Smooth muscle cell (in vitro differentiated cells): ENCODE data around the gene DNHD1. TPM values are rescaled to one million over a fixed set of nuclear protein-coding genes. Genes with fewer than 3 reads are reported as not detected.

Experiments
- DNase-seq: peaks from one replicate; lab custom pipeline; 2025; ENCODE audit not compliant: unreplicated experiment; lab: John Stamatoyannopoulos, UW
- H2AFZ ChIP-seq: fragments of 200-600 bp; sonication (generic); 2 replicates; pipeline ENCODE4 v1.6.0; 2016; ENCODE audit warnings: antibody characterized with exemption, low read depth, mild to moderate bottlenecking
- H3F3A ChIP-seq: fragments of 200-600 bp; sonication (generic); 2 replicates; pipeline ENCODE4 v1.6.0; 2017; ENCODE audit warnings: antibody characterized with exemption, low read depth
- H3K27ac ChIP-seq: fragments of 200-600 bp; sonication (generic); 2 replicates; pipeline ENCODE4 v1.5.1; 2016; ENCODE audit warnings: low read depth, mild to moderate bottlenecking
- H3K27me3 ChIP-seq: fragments of 200-600 bp; sonication (generic); 2 replicates; pipeline ENCODE4 v1.6.1; 2016; ENCODE audit warnings: low read depth, mild to moderate bottlenecking
- H3K36me3 ChIP-seq: fragments of 200-600 bp; sonication (generic); 2 replicates; pipeline ENCODE4 v1.5.1; 2016; ENCODE audit warnings: low read depth
- H3K4me1 ChIP-seq: fragments of 200-600 bp; sonication (generic); 2 replicates; pipeline ENCODE4 v1.5.1; 2016; ENCODE audit warnings: low read depth
- H3K4me2 ChIP-seq: fragments of 200-600 bp; sonication (generic); 2 replicates; pipeline ENCODE4 v1.6.0; 2016; ENCODE audit warnings: mild to moderate bottlenecking
- H3K4me3 ChIP-seq: fragments of 200-600 bp; sonication (generic); 2 replicates; pipeline ENCODE4 v1.5.1; 2016; ENCODE audit warnings: mild to moderate bottlenecking
- H3K79me2 ChIP-seq: fragments of 200-600 bp; sonication (generic); 2 replicates; pipeline ENCODE4 v1.6.0; 2016; ENCODE audit warnings: low read depth, mild to moderate bottlenecking
- H3K9ac ChIP-seq: fragments of 200-600 bp; sonication (generic); 2 replicates; pipeline ENCODE4 v1.6.0; 2016; ENCODE audit warnings: low read depth
- H3K9me3 ChIP-seq: fragments of 200-600 bp; sonication (generic); replicated peaks from 2 replicates; pipeline ENCODE4 v1.5.1; 2016; ENCODE audit warnings: low read depth
- H4K20me1 ChIP-seq: fragments of 200-600 bp; sonication (generic); 2 replicates; pipeline ENCODE4 v1.6.0; 2016; ENCODE audit warnings: low read depth
- CTCF ChIP-seq: fragments of 200-600 bp; sonication (generic); IDR thresholded peaks from 2 replicates; pipeline ENCODE4 v1.5.1; 2017; ENCODE audit warnings: borderline replicate concordance, mild to moderate bottlenecking, antibody characterized with exemption; ENCODE audit not compliant: insufficient read depth, poor library complexity, severe bottlenecking
- WGBS: methylation state at CpG from one replicate; pipeline ENCODE4 v1.1.7; 2016; ENCODE audit warnings: low lambda C conversion rate; 5-methylcytosine and 5-hydroxymethylcytosine counted together
- polyA plus RNA-seq: library from polyadenylated mRNA; unstranded; fragments of >200 nt; fragmentation: Nextera tagmentation; extraction: Ambion mirVana; gene quantifications from 2 replicates; pipeline ENCODE4 v1.2.1, GENCODE V29; 2016
- total RNA-seq: library from RNA; depleted of rRNA; stranded (reverse); fragments of >200 nt; gene quantifications from 2 replicates; pipeline ENCODE4 v1.2.3, GENCODE V29; 2014

Gene DNHD1
- total RNA-seq (9.1 and 13.3 TPM in 2 replicates), polyA plus RNA-seq (5.5 and 5.9 TPM in 2 replicates)

GRCh38 chr11:6497069-6497839 lies at the start of gene DNHD1:
DNHD1 (plus strand) TSS chr11:6497280; CDS start chr11:6498216, 936 bp downstream.
- no peak within 1 kb of the TSS for H3K27ac ChIP-seq
- H3K9me3 ChIP-seq = no peaks in the 10 kb centered on the region
- no peaks in the 10 kb centered on the region for H3F3A ChIP-seq
- no peak within 1 kb of the TSS for H3K4me3 ChIP-seq
- peaks cover 4% of the 10 kb centered on the region for H3K79me2 ChIP-seq
- DNase-seq = no peak
- no peaks in the 10 kb centered on the region for H3K36me3 ChIP-seq
- peaks cover 19% of the 10 kb centered on the region for H4K20me1 ChIP-seq
- H3K4me1 ChIP-seq = no peaks in the 10 kb centered on the region
- H3K9ac ChIP-seq = no peak within 1 kb of the TSS
- no peak for TF ChIP-seq CTCF
- no peak within 1 kb of the TSS for H3K4me2 ChIP-seq
- WGBS = 76% methylated on average over 33 of the region's 33 CpGs
- no peaks in the 10 kb centered on the region for H3K27me3 ChIP-seq
- H2AFZ ChIP-seq = no peak within 1 kb of the TSS

GRCh38 chr11:6448574-6448973 lies 48.5 kb upstream of the DNHD1 start:
- H3K36me3 ChIP-seq = no peaks in the 10 kb centered on the region
- 83% methylated on average over 2 of the region's 3 CpGs for WGBS
- H3K4me1 ChIP-seq = no peaks in the 10 kb centered on the region
- H3K27me3 ChIP-seq = no peaks in the 10 kb centered on the region
- no peaks in the 10 kb centered on the region for H3K9me3 ChIP-seq
- no peak overlapping the region for H3K4me2 ChIP-seq
- H3K9ac ChIP-seq = no peak overlapping the region
- H4K20me1 ChIP-seq = peaks cover 7% of the 10 kb centered on the region
- no peaks in the 10 kb centered on the region for H3F3A ChIP-seq
- H3K4me3 ChIP-seq = no peak overlapping the region
- DNase-seq = no peak
- H3K27ac ChIP-seq = no peak overlapping the region
- H3K79me2 ChIP-seq = no peaks in the 10 kb centered on the region
- no peak overlapping the region for H2AFZ ChIP-seq
- TF ChIP-seq CTCF = no peak

GRCh38 chr11:6452219-6452618 lies 44.9 kb upstream of the DNHD1 start:
- Histone ChIP-seq H3K9ac (no peak overlapping the region), H2AFZ (no peak overlapping the region), H3K9me3 (no peaks in the 10 kb centered on the region), H3K4me1 (no peaks in the 10 kb centered on the region), H3K36me3 (no peaks in the 10 kb centered on the region), H3F3A (no peaks in the 10 kb centered on the region), H3K27ac (no peak overlapping the region), H4K20me1 (peaks cover 7% of the 10 kb centered on the region), H3K4me3 (no peak overlapping the region), H3K79me2 (no peaks in the 10 kb centered on the region), H3K4me2 (no peak overlapping the region), H3K27me3 (no peaks in the 10 kb centered on the region)
- TF ChIP-seq CTCF = no peak
- WGBS = 91% methylated on average over 3 of the region's 3 CpGs
- no peak for DNase-seq

GRCh38 chr11:6453152-6453551 lies 43.9 kb upstream of the DNHD1 start:
- H3K27me3 ChIP-seq = no peaks in the 10 kb centered on the region
- no peak overlapping the region for H3K4me2 ChIP-seq
- H3K27ac ChIP-seq = no peak overlapping the region
- peaks cover 7% of the 10 kb centered on the region for H4K20me1 ChIP-seq
- H3K9ac ChIP-seq = no peak overlapping the region
- no peaks in the 10 kb centered on the region for H3K36me3 ChIP-seq
- 96% methylated on average over 2 of the region's 2 CpGs for WGBS
- no peak for TF ChIP-seq CTCF
- H2AFZ ChIP-seq = no peak overlapping the region
- no peaks in the 10 kb centered on the region for H3K79me2 ChIP-seq
- H3K4me1 ChIP-seq = no peaks in the 10 kb centered on the region
- no peak overlapping the region for H3K4me3 ChIP-seq
- H3F3A ChIP-seq = no peaks in the 10 kb centered on the region
- H3K9me3 ChIP-seq = no peaks in the 10 kb centered on the region
- no peak for DNase-seq
